HEK293T (cell line): Measurements from ENCODE around the gene AMER3.

Source experiments
- ELF4 ChIP-seq: fragments of 450-650 bp; IDR thresholded peaks from 2 replicates; pipeline ENCODE4 v1.6.1; 2017; ENCODE audit warnings: antibody characterized with exemption
- FOXA1 ChIP-seq: fragments of 450-650 bp; IDR thresholded peaks from 2 replicates; pipeline ENCODE4 v1.6.1; 2016; ENCODE audit warnings: mild to moderate bottlenecking
- FOXK2 ChIP-seq: fragments of 450-650 bp; IDR thresholded peaks from 2 replicates; pipeline ENCODE4 v1.6.1; 2016; ENCODE audit warnings: mild to moderate bottlenecking
- FOXM1 ChIP-seq: fragments of 450-650 bp; IDR thresholded peaks from 2 replicates; pipeline ENCODE4 v1.6.1; 2017; ENCODE audit warnings: mild to moderate bottlenecking, borderline replicate concordance
- HDGF ChIP-seq: fragments of 450-650 bp; IDR thresholded peaks from 2 replicates; pipeline ENCODE4 v1.6.1; 2017; ENCODE audit warnings: antibody characterized with exemption, borderline replicate concordance
- L3MBTL2 ChIP-seq: fragments of 450-650 bp; conservative IDR thresholded peaks from 2 replicates; pipeline ENCODE4 v1.6.1; 2016; ENCODE audit warnings: mild to moderate bottlenecking
- LEF1 ChIP-seq: fragments of 450-650 bp; IDR thresholded peaks from 2 replicates; pipeline ENCODE4 v1.6.1; 2017; ENCODE audit warnings: mild to moderate bottlenecking, borderline replicate concordance
- NFRKB ChIP-seq: fragments of 450-650 bp; IDR thresholded peaks from 2 replicates; pipeline ENCODE4 v1.6.1; 2016; ENCODE audit warnings: mild to moderate bottlenecking, moderate library complexity
- SP1 ChIP-seq: fragments of 450-650 bp; IDR thresholded peaks from 2 replicates; pipeline ENCODE4 v1.6.1; 2017
- SUZ12 ChIP-seq: fragments of 450-650 bp; IDR thresholded peaks from 2 replicates; pipeline ENCODE4 v1.6.1; 2016; ENCODE audit warnings: mild to moderate bottlenecking
- TARDBP ChIP-seq: fragments of 450-650 bp; IDR thresholded peaks from 2 replicates; pipeline ENCODE4 v1.6.1; 2016
- TF ChIP-seq, protein P1 (sequence below): fragments of 450-650 bp; IDR thresholded peaks from 2 replicates; pipeline ENCODE4 v1.6.1; 2016

DNA sequence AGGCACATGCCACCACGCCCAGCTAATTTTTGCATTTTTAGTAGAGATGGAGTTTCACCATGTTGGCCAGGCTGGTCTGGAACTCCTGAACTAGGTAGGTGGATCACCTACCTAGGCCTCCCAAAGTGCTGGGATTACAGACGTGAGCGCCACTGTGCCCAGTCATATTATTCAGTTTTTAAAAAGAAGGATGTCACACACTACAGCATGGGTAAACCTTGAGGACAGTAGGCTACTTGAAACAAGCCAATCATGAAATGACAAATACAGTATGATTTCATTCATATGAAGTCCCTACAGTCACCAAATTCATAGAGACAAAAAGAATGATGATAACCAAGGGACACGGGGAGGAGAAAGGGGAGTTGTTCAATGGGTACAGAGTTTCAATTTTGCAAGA, 50.3 kb downstream of the AMER3 start:
- TF ChIP-seq L3MBTL2, result no peak
- no peak for TF ChIP-seq FOXA1
- TF ChIP-seq SP1, result no peak
- TF ChIP-seq, protein P1, sequence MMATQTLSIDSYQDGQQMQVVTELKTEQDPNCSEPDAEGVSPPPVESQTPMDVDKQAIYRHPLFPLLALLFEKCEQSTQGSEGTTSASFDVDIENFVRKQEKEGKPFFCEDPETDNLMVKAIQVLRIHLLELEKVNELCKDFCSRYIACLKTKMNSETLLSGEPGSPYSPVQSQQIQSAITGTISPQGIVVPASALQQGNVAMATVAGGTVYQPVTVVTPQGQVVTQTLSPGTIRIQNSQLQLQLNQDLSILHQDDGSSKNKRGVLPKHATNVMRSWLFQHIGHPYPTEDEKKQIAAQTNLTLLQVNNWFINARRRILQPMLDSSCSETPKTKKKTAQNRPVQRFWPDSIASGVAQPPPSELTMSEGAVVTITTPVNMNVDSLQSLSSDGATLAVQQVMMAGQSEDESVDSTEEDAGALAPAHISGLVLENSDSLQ, result no peak
- TF ChIP-seq ELF4, result no peak
- no peak for TF ChIP-seq SUZ12
- TF ChIP-seq LEF1, result no peak
- TF ChIP-seq HDGF, result no peak
- no peak for TF ChIP-seq FOXM1
- no peak for TF ChIP-seq FOXK2
- TF ChIP-seq TARDBP, result no peak
- TF ChIP-seq NFRKB, result no peak
